Erythroblast (primary cell): ENCODE data around the gene USP48.

Source experiments
- GATA1 ChIP-seq: IDR thresholded peaks from 2 replicates; pipeline ENCODE4 v1.6.1; 2011; ENCODE audit warnings: low read depth, mild to moderate bottlenecking, control low read depth, low read length, moderate library complexity
- POLR2A ChIP-seq: IDR thresholded peaks from 2 replicates; pipeline ENCODE4 v1.6.1; 2011; ENCODE audit warnings: mild to moderate bottlenecking, low read length

DNA sequence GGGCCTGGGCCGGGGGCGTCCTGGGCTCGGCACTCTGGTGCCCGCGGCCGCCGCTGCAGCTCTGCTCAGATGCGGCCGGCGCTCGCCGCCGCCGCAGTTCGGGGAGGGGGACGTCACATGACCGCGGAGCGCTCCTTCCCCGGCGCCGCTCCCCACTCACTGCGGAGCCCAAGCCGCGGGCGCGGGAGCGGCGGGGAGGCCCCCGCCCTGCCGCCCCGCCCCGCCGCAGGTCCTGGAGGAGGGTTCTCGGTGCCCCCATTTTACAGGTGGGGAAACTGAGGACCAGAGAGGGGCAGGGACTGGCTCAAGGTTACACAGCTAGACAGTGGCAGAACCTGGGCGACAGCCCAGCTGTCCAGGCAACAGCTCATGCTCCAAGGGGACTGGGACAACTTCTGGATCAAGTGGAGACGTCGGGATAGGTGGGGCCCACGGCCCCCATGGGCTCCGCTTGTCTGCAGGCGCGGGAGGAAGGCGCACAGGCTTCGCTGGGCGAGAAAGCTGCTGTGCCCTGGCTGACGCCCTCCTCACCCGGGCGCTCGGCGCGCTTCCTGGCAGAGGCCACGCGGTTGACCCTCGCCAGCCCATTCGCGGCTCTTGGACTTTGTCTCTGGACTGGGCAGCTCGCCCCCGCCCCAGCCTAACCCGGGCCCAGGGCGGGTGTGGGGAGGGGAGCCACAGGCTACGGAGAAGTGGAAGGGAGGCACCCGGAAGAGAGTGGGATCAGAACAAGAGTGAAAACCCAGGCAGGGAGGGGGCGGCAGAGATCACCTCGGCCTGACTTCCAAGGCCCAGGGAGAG lies 113.5 kb downstream of the USP48 start, which contains the start of gene RAP1GAP:
- TF ChIP-seq POLR2A (peak; percentile 78), GATA1 (no peak)
